ENCODE measurements around the gene FLACC1.

The FLACC1 gene

GRCh38 chr2:201275069-201275468 lies 82.1 kb downstream of the FLACC1 start:
- DNase-seq, result no peak

- DNase-seq, result no peak
Measured at GRCh38 chr2:201273330-201273983, 83.7 kb downstream of the FLACC1 start.

- DNase-seq, result no peak
Measured at GRCh38 chr2:201271917-201272316, 85.2 kb downstream of the FLACC1 start.

GRCh38 chr2:201270293-201271001 lies 86.7 kb downstream of the FLACC1 start:
- DNase-seq, result no peak

GRCh38 chr2:201269764-201270163 lies 87.4 kb downstream of the FLACC1 start:
- peak in 1 of 3 experiments; percentile 7 for DNase-seq

- DNase-seq, result no peak
Measured at GRCh38 chr2:201267278-201268030, 89.7 kb downstream of the FLACC1 start.

GRCh38 chr2:201266629-201267028 lies 90.5 kb downstream of the FLACC1 start:
- DNase-seq, result no peak

- DNase-seq, result no peak
Measured at GRCh38 chr2:201264472-201265173, 92.5 kb downstream of the FLACC1 start.

- no peak for DNase-seq
Measured at GRCh38 chr2:201263779-201264178, 93.4 kb downstream of the FLACC1 start.

GRCh38 chr2:201262718-201263117 lies 94.4 kb downstream of the FLACC1 start:
- DNase-seq, result no peak

- DNase-seq, result no peak
Measured at GRCh38 chr2:201261906-201262305, 95.2 kb downstream of the FLACC1 start.

GRCh38 chr2:201261471-201261870 lies 95.7 kb downstream of the FLACC1 start:
- DNase-seq, result no peak

GRCh38 chr2:201260302-201260800 lies 96.8 kb downstream of the FLACC1 start, which contains the start of gene CASP8:
CASP8 (plus strand) TSS chr2:201260536; CDS start chr2:201266487, 5,951 bp downstream.
- no peak for DNase-seq

- DNase-seq, result peak in 1 of 3 experiments; percentile 66
Measured at GRCh38 chr2:201258666-201259615, 98.2 kb downstream of the FLACC1 start.

GRCh38 chr2:201257956-201258665 lies 99.0 kb downstream of the FLACC1 start:
- DNase-seq, result peak; percentile 50 to 66 (median 56)

- DNase-seq, result no peak
Measured at GRCh38 chr2:201257381-201257955, 99.7 kb downstream of the FLACC1 start.

GRCh38 chr2:201256082-201256481 lies 101.1 kb downstream of the FLACC1 start:
- DNase-seq, result no peak

GRCh38 chr2:201255408-201256033 lies 101.6 kb downstream of the FLACC1 start:
- DNase-seq, result no peak

- no peak for DNase-seq
Measured at GRCh38 chr2:201254081-201254730, 102.9 kb downstream of the FLACC1 start.
